HG03045 (cell line): ENCODE results near the gene DUOX2.
"Not testable (repeated sequence)": the region's sequence is repeated elsewhere in the genome, so short reads cannot be mapped to it uniquely, and the experiment has no call there.

ENCODE experiments used
- ATAC-seq: cut with Tn5 transposase; IDR thresholded peaks from one replicate; pipeline ENCODE4 v1.9.1; 2021; ENCODE audit warnings: mild to moderate bottlenecking, moderate library complexity; ENCODE audit not compliant: unreplicated experiment

Gene DUOX2

GRCh38 chr15:45102226-45102625 is 11.7 kb downstream of the DUOX2 start:
- no peak for ATAC-seq

- no peak for ATAC-seq
Measured at GRCh38 chr15:45101749-45102148, 12.2 kb downstream of the DUOX2 start.

DNA sequence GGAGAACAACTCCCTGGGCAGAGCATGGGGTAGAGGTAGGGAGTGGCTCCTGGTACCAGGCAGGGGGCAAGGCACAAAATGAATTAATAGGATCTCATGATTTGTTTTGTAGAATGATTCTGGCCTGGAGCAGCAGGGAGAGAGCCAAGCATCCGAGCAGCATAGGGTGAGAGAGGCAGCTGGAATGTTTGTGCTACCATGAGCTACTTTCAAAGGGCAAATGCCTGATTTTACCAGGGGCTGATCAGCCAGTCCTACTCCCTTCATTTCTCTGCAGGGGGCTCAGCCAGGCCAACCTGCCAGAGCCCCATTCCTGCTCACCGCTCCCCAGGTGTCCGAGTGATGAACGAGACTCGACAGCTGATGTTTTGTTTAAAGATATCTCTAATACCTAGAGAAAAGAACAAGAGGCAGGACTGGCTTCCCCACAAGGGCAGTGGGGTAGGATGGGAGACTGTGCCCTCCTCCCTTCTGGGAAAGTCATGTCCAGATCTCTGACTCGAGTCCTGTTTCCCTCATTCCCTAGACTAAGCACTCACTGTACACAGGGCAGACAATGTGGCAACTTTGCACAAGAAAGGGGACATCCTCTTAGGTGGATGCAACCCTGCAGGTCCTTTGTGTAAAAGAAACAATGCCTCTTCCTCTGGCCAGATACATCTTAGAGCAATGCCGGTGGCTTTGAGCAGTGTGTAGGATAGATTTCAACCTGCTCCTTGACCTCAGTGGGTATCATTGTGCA is 12.9 kb downstream of the DUOX2 start:
- no peak for ATAC-seq

DNA sequence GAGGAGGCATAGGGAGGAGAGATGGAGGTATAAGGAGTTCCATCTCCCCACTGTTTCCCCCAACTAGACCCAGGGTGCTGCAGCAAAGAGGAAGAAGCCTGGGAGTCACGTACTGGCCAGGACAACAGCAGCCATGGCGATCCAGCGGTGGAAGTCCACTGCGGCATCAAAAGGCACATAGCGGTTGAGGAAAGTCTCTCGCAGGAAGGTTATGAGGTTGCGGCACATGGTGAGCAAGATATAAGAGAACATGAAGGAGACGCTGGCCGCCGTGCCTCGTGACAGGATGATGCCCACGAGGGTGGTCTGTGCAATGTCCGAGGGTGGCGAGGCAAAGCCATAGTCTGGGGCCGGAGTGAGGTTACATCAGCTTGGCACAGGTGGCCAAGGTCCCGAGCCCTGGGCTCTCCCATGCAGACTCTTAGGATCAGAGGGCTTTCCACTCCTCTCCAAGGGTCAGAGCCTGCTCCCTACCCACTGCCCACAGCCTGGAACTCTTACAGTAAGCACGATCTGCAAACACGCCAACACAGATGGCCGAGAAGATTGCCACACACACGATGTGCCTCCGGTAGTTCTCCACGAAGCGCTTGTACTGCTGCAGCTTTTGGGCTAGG is 14.3 kb downstream of the DUOX2 start:
- no peak for ATAC-seq

DNA sequence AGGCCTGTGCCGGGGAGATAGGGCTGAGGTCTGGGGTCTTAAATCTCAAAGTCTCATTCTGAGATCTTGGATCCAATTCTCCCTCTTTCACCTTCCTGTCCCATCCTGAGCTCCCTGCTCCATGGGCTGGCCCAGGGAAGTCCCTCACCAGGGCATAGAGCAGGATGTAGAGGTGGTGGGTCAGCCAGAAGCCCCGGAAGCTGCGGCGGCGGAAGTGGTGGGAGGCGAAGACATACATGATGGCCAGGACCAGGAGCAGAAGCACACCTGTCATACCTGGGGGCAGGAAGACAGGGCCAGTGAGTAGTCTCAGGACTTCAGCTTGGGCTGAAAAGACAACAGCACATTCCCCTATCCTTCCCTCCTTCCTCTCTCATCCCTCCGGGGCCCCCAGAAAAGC is 16.5 kb downstream of the DUOX2 start:
- no peak for ATAC-seq

- ATAC-seq: no peak
Measured at GRCh38 chr15:45095661-45096060, 18.3 kb downstream of the DUOX2 start.

DNA sequence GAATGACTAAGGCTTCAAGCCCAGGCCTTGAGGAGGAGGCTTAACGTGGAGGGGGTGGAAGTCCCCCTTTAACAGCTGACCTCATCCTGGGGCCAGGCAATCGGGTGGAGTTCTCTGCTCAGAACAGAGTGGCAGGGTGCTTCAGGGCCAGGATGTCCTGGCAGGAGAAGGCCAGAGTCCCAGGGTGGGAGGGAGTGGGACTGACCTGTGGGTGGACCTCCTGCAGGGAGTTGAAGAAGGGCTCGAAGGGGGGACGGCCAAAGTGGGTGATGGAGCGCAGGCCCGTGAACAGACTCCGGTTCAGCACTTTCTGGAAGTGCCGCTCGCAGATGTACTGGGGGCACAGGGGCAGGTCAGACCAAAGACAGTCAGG is 19.6 kb downstream of the DUOX2 start:
- no peak for ATAC-seq

GRCh38 chr15:45093622-45094357 is 20.2 kb downstream of the DUOX2 start:
- ATAC-seq: no peak

DNA sequence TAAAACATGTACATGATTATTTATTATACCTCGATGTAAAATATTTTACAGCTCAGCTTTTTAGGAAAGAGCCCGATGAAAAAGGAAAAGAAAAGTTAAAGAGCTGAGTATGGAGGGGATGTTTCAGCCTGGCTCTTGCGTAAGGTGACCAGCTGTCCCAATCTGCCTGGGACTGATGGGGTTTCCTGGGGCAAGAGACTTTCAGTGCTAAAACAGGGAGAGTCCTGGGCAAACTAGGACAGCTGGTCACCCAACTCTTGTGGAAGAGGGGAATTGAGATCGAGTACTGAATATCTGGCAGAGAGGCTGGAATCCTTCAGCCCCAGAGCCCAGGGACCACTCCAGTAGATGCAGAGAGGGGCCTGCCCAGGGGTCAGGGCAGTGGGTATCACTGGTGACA is 21.0 kb downstream of the DUOX2 start:
- ATAC-seq: no peak

- no peak for ATAC-seq
Measured at GRCh38 chr15:45091576-45091975, 22.4 kb downstream of the DUOX2 start.

DNA sequence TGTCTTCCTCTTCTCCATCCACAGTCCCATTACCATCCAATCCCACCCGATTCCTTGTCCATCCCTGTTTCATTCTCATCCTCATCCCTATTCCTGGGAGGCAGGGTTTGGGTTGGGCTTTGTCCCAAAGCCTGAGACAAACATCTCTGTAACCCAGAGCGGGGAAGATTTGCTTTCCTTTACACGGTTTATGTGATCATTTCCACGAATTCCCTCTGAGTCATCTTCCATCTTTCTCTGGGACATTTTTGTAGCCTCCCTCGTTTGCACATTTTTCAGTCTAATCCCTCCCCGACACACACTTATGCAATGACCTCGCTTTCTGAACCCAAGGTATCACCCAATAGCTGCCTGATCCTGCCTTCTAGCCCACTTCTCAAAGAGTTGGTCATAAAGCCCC is 22.8 kb downstream of the DUOX2 start:
- ATAC-seq: no peak

- no peak for ATAC-seq
Measured at GRCh38 chr15:45089712-45090373, 24.1 kb downstream of the DUOX2 start.

DNA sequence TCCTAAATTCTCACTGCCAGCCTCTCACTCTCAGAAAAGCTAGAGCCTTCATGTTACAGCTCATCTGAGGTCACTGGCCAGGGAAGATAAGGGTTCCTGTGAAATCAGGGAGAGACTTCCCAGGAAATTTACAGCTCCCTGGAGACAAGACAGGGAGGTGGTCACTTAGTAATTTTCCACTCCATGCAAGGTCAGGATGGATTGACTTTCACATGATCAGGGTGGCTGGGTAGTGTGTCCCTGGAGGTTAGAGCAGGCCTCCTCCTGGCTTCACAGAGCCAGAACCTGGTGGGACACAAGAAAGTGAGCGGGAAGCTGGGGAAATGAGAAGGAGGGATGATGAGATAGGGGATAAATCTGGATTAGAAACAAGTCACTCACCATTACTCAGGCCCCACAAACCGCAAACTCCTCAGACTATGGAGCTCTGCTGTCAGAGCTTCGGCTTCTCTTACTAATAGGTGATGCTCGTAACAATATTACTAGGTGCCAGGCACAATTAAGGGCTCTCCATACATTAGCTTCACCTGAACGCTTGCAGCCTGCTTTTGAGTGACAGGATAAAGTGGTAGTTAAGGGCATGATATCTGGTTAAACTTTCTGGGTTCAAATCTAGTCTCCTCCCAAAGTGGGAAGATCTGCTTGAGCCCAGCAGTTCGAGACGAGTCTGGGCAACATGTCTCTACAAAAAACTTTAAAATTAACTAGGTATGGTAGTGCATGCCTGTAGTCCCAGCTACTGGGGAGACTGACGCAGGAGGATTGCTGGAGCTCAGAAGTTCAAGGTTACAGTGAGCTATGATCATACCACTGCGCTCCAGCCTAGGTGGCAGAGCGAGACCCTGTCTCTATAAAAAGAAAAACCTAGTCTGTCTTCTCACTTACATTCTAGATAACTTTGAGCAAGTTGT is 24.9 kb downstream of the DUOX2 start:
- no peak for ATAC-seq

- ATAC-seq: no peak
Measured at GRCh38 chr15:45087513-45087912, 26.5 kb downstream of the DUOX2 start.

DNA sequence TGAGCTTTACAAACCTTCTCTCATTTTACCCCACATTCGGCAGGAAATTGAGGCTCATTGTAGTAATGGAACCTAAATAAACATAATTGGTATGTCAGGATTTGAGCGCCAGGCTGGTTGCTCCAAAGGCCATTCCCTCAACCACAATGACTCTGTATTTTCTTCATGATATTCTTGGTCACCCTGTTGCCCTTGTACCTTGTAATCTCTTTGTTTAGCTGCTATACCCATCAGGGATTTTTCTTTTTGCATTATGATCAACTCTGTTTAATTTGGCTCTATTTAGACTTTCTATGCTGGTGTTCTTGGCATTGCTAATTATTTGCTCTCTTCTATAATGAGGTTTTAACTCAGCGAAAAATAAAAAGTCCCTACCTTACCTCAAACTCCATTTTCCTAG is 29.8 kb downstream of the DUOX2 start:
- no peak for ATAC-seq

GRCh38 chr15:45083223-45083622 is 30.7 kb downstream of the DUOX2 start:
- no peak for ATAC-seq

- not testable (repeated sequence) for ATAC-seq
Measured at GRCh38 chr15:45082412-45082811, 31.6 kb downstream of the DUOX2 start.

DNA sequence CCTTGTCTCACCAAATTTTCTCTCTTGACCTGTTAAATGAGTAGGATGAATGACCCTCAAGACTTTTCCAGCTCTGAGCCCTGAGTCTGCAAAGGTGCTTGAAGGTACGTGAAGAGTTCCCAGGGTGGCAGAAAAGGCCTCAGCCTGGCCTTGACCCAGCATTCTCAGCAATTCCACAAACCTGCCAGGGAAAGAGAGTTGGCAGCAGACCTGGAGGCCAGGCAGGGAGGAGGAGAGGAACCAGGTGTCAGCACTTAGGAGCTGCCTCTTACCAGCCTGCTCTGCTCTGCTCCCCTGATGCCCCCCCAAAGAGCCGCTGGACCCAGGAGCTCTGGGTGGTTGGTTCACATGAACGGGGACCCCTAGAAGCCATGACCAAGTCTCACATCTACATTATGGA is 33.4 kb downstream of the DUOX2 start:
- not testable (repeated sequence) for ATAC-seq

GRCh38 chr15:45079628-45080246 is 34.2 kb downstream of the DUOX2 start:
- not testable (repeated sequence) for ATAC-seq

DNA sequence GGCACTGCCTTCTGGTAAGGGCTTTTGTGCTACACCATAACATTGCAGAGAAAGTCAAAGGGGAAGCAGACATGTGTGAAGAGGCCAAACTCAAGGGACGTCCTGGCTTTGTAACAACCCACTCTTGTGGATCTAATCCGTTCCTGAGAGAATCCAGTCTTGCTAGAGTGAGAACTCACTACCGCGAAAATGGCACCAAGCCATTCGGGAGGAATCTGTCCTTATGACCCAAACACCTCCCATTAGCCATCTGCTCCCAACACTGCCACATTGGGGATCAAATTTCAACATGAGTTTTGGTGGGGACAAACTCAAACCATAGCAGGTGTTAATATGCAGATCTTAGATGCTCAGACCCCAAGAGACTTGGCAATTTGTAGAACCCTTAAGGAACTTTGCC is 34.8 kb downstream of the DUOX2 start:
- ATAC-seq: not testable (repeated sequence)
